Activated CD4-positive, CD25-positive, alpha-beta regulatory T cell treated with anti-CD3 and anti-CD28 coated beads, Interleukin-2, amount 50 U/mL, for 24 hours (primary cell): ENCODE measurements around the gene TMPRSS6.

Experiments used
- ATAC-seq, 2 donors: fragments of 150-1000 bp; cut with Tn5 transposase; one replicate each; pipeline ENCODE4 v1.10.0; 2021; ENCODE audit warnings: mild to moderate bottlenecking in 1 of 2, moderate library complexity in 1 of 2

TMPRSS6 gene

DNA sequence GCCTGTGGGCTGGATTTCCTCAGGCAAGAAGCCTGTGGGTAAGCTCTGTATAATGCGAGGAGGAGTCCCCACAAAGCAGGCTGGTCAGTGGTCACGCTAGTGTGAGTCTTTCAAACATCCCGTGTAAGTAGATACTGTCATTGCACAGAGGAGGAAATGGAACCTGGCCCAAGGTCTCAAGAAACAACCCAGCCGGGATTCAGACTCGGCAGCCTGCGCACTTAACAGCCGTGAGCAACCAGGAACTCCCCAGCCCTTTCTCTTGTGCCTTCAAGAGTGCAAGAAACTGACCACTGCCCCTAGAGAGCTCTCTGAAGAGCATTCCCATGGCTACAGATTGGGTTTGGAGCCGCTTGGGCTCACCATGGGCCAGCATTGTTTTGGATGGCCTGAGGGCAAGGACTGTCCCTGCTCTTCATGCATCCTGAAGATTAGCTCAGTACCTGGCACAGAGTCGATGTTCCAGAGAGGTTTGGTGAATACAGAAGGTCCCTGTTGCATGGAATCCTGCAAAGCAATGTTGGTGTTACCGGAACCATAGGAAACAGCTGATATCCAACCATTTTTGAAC, 83.9 kb downstream of the TMPRSS6 start:
- ATAC-seq, result no peak

DNA sequence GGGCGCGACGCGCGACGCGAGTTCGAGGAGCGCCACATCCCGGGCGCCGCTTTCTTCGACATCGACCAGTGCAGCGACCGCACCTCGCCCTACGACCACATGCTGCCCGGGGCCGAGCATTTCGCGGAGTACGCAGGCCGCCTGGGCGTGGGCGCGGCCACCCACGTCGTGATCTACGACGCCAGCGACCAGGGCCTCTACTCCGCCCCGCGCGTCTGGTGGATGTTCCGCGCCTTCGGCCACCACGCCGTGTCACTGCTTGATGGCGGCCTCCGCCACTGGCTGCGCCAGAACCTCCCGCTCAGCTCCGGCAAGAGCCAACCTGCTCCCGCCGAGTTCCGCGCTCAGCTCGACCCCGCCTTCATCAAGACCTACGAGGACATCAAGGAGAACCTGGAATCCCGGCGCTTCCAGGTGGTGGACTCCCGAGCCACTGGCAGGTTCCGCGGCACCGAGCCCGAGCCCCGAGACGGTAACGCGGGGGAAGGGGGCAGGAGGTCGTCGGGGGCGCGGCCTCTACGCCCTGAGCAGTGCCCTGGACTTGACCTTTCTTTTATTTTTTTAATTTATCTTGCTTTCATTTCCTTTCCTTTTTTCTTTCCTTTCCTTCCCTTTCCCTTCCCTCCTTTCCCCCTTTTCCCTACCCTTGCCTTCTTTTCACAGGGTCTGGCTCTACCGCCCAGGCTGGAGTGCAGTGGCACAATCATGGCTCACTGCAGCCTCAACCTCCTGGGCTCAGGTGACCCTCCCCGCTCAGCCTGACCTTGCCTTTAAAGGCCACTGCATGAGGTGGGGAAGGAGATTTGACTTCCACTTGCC, 85.0 kb downstream of the TMPRSS6 start:
- ATAC-seq, result no peak

DNA sequence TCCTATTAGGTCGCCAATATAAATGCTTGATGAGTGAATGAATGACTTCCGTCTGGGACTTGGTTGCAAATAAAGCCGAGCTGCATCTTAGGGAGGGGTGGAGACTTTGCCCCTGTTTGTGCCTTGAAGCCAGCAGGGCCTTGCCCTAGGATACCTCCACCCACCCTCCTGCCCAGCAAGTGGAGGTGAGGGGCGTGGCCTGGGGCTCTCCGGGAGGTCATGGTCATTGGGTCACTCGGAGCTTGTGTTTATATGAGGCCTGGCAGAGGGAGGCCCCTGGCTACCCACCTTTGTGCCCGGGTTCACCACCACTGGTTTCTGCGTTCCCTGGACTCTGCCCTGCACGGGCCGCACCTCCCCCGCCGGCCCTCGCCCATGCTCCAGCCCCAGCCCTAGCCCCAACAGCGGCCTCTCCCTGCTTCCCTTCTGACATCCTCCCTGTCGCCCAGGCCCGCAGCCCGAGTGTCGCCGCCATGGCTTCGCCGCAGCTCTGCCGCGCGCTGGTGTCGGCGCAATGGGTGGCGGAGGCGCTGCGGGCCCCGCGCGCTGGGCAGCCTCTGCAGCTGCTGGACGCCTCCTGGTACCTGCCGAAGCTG, 85.7 kb downstream of the TMPRSS6 start:
- ATAC-seq, result no peak

DNA sequence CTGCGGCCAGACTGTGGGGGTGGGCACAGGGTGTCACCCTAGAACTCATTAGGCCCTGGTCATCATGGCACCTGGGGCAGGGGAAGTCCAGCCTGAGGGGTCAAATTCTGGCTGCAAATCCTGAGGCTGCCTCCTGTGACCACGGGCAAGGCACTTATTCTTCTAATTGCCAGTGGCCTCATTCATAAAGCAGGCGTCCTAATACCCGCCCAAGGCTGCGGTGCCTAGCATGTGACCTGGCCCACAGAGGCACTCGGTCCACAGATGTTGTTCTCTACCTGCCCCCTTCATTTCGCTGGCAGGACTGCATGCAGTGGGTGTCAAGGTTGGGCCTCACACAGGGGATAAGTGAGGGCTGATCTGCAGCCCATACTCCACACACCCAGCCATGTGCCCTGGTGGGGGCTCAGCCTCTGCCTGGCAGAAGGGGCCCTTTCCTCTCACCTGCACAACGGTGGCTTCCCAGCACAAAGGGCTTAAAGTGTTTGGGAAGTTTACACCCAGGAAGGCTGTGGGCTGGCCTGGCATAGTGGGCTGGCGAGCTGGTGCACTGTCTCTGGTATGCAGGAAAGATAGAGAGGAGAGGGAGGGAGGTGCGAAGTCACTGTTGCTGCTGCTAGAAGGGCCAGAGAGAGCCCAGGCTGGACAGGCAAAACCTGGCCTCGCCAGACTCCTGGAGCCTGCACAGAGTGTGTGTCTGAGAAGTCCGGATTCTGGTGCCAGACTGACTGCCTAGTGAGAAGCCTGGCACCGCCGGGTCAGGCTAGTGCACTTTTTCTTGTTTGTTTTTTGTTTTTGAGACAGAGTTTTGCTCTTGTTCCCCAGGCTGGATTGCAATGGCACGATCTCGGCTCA, 86.8 kb downstream of the TMPRSS6 start:
- no peak for ATAC-seq

DNA sequence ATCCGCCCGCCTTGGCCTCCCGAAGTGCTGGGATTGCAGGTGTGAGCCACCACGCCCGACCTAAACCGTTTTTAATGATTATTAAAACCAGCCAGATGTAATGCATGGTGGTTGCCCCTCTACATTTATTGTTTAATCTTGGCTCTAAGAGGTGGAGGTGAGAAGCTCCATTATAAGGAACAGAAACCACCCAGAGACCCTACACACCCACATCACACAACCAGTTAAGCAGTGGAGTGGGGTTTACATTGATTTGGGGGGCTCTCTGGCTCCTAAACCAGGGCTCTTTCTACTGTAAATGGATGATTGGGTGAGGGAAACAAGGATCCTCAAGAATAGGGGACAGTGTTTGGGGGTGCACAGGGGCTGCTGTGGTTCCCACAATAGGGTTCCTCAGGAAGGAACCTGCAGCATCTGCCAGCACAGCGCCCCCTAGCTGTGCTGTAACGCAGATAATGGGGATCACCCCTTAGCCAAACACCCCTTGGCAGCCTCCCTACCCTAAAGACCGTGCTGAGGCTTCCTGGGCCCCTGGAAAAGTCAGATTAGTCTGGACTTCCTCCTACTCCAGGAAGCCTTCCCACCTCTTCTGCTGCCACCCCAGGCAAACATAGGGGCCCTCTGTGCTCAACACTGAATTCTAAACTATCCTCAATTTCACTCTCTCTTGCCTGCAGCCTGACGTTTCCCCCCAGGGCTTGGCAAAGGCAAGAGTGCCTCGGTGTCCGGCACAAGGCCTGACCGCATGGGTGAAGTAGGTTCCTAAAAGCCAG, 87.6 kb downstream of the TMPRSS6 start:
- peak; percentile 35 to 49 for ATAC-seq

DNA sequence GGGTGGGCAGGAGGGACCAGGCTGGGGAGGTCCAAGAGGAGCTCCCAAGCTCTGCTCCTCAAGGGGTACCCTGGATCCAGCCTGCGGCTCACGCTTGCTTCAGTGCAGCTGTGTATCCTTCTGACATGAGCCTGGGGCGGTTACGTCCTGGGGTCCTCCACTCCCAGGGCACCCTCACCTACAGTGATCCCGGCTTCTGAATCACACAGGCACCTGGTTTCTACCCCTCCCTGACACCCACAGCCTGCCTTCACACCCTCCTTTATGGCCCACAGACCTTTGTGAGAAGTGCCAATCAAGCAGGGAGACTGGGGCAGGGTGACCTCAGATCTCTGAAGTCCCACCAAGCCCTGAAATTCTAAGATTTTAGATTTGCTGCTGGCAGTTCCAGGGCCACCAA, 88.5 kb downstream of the TMPRSS6 start:
- ATAC-seq, result no peak

DNA sequence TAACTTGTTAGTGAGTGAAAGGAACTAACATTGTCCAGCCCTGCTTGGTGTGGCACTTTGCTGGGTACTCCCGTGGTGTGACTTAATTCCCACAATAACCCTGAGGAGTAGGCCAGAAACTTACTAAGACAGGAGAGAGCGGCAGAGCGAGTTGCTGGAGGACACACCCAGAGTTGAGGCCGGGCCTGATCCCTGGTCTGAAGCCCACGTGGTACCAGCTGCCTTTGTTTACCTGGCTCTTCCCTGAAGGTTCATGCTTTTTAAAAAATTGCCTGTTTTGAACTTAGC, 89.4 kb downstream of the TMPRSS6 start:
- ATAC-seq, result peak; percentile 4 to 9

DNA sequence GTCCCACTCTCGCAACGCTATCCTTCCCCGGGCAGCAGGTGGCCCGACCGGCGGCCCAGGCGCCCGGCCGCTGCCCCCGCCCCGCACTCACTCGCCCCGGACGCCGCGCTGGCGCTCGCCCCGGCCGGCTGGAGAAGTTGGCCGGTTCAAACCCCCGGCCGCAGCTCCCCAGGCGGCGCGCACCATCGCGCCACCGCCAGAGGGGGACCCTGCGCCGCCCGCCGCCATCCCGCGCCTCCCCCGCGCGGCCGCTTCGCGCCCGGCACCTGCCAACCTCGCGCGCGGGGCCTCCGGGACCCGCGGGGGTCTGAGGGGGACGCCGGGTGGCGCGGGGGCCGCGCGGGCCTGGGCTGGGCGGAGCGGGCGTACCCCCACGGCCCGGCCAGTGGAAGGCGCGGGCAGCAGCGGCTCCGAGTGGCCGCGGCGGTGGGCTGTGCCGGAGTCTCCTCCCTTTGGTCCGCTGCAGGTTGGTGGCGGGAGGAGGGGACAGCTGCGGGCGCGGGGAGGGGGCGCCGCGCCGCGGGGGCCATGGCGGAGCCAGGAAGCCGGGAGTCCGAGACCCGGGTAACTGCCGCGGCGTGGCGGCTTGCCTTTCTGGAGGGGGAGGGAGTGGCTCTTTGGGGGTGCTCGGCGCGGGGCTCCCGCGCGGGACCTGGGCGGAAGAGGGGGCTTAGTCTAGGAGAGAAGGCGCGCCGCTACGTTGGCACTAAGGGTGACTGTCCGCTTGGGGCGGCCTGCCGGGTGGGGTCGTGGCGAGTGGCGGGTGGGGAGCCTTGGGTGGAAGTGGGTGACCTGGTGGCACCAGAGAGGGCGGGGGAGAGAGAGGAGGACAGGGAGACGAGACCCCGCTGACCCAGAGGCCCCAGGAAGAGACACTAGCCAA, 90.0 kb downstream of the TMPRSS6 start, which contains the start of the genes MPST and TST:
Gene MPST, plus strand, starts transcription at position 434 of the 883 bp plus-strand sequence. Its CDS starts 95 bp downstream, at position 529.
Gene TST, minus strand, starts transcription at position 139 of the 883 bp plus-strand sequence. CDS start 715 bp downstream, outside the sequence.
- ATAC-seq, result peak; percentile 76 to 78

DNA sequence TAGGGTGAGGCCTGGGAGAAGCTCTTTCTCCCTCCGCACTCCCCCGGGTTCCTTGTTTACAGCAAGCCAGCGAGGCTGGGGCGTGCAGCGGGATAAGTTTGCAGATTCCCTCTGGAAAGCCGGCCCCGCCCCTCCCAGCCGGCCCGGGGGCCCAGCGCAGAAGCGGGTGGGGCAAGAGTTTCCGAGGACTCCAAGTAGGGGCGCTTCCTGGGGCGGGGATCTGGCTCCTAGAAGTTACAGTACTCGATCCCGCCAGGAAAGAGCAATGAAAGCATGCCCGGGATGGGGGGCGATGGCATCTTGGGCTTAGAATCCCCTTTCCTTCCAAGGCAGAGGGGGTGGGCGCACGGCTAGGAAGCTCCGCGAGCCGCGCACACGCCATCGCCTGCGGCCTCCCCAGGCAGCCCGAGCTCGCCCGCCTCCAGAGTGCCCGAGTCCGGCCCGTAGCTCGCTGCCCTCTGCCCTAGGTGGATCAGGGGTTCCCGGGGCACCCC, 90.7 kb downstream of the TMPRSS6 start:
- peak in 1 of 2 donors; percentile 12 for ATAC-seq

DNA sequence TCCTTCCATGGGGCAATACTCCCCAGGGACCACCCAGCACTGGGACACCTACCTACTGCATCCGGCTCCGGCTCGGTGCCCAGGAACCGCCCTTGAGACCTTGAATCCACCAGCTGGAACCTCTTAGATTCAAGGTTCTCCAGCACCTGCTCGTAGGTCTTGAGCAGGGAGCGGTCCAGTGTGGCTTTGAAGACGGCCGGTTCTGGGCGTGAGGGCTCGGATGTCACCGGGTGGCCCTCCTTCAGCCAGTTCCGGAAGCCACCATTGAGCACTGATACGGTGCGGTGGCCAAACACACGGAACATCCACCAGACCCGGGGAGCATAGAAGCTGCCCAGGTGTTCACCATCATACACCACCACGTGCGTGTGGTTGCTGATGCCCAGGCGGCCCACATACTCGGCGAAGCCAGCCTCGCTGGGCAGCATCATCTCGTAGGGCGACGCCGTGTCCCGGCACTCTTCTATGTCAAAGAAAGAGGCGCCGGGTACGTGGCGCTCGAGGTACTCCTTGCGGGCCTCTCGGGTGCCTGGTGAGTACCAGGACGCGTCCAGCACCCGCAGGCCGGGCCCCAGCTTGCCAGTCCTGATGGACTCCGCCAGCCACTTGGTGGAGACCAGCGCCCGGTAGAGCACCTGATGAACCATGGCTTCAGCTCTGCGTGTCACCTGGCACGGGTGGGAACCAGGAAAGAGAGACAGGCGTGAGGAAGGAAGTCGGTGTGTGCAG, 91.3 kb downstream of the TMPRSS6 start:
- no peak for ATAC-seq

DNA sequence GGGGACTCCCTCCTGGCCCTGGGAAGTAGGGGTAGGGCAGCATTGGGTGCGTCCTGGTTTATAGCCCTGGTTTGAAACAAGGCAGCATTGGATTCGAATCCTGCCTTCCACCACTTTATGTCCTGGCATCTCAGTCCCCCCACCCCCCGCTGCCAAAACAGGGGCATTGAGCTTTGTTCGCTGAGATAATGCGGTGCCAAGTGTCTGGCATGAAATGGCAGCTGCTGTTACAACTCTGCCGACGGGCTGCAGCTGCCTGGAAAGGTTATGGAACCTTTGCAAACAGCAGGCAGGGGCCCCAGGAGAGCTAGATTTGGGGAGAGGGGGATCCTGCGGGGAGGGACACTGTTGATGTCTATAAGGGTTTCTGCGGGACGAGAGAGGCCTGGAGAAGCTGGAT, 92.2 kb downstream of the TMPRSS6 start:
- ATAC-seq, result no peak

DNA sequence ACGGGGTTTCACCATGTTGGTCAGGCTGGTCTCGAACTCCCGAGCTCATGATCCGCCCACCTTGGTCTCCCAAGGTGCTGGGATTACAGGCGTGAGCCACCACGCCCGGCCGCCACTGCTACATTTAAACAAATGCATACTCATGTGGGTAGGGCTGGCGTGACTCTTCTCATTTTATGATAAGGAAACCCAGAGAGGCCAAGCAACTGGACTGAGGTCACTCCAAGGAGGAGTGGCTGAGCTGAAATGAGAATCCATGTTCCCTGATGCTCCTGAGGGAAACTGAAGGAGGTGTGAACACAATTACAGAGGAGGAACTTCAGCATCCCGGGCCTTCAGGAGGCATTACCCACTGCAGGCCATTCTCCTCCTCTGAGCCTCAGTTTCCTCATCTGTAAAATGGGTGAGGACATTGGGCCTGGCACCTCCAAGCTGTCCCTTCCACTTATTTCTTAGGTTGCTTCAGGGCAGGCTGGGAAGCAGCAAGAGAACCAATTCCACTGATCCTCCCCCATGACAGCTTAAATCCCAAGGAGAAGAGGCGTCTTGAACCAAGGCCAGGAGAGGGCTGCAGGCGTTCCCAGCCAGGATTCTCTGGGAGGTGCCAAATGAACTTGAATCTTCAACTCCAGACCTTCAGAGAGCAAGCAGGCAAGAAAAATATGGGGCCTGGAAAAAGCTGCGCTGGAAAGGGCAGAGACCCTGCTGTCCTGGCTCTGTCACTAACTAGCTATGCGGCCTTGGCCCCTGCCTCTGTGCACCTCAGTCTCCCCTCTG, 93.2 kb downstream of the TMPRSS6 start:
- ATAC-seq, result no peak

DNA sequence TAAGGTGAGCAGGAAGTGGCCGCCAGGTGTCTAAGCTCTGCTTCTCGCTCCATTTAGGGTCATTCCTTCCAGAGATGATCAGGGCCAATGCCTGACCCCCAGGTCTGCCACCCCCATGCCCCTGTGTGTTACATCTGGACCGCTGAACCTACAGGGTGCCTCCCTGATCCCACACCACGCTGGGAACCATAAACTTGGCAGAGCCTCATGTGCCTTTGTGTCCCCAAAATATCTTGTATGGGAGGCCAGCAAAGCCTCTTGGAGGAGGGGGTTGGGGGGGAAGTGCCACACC, 94.0 kb downstream of the TMPRSS6 start:
- ATAC-seq, result no peak
